Kidney (tissue), 14 donors: ENCODE measurements around the gene SORCS2. TPM values are rescaled to one million over a fixed set of nuclear protein-coding genes. Genes with fewer than 3 reads are reported as not detected.

ENCODE experiments used
- DNase-seq, 5 donors: peaks; one replicate each; pipeline ENCODE4 v3.0.0-alpha.2; 2013 to 2020
- FAIRE-seq: peaks from 2 replicates; lab custom pipeline; 2012; peaks lifted over from hg19 to GRCh38; lab: Jason Lieb, UNC
- H3K27ac ChIP-seq, 2 donors: one replicate each; pipeline ENCODE4 v1.7.0; 2013; ENCODE audit warnings: low read depth in 2 of 2, low read length in 2 of 2, inconsistent platforms in 1 of 2
- H3K27me3 ChIP-seq: one replicate; pipeline ENCODE4 v1.7.1; 2013; ENCODE audit warnings: low read length, inconsistent platforms; ENCODE audit not compliant: control insufficient read depth, insufficient read depth
- H3K36me3 ChIP-seq, 3 donors: one replicate each; pipeline versions ENCODE4 v1.7.0 to v1.7.1; 2013; ENCODE audit warnings: low read length in 3 of 3, control low read depth in 1 of 3, inconsistent platforms in 1 of 3; ENCODE audit not compliant: insufficient read depth in 3 of 3, control insufficient read depth in 2 of 3
- H3K4me1 ChIP-seq, 3 donors: one replicate each; pipeline versions ENCODE4 v1.7.0 to v1.7.1; 2013; ENCODE audit warnings: low read length in 3 of 3, inconsistent platforms in 1 of 3, low read depth in 1 of 3; ENCODE audit not compliant: control insufficient read depth in 2 of 3, insufficient read depth in 2 of 3
- H3K4me3 ChIP-seq, 3 donors: one replicate each; pipeline versions ENCODE4 v1.7.0 to v1.8.1; 2013; ENCODE audit warnings: low read length in 3 of 3, control low read depth in 1 of 3, inconsistent platforms in 1 of 3
- H3K9ac ChIP-seq, 3 donors: one replicate each; pipeline versions ENCODE4 v1.7.0 to v1.7.1; 2013; ENCODE audit warnings: low read length in 3 of 3, control low read depth in 1 of 3, inconsistent platforms in 1 of 3
- H3K9me3 ChIP-seq, 3 donors: one replicate each; pipeline versions ENCODE4 v1.7.0 to v1.7.1; 2013; ENCODE audit warnings: low read length in 3 of 3, control low read depth in 1 of 3, inconsistent platforms in 1 of 3; ENCODE audit not compliant: control insufficient read depth in 2 of 3, insufficient read depth in 1 of 3
- CTCF ChIP-seq: IDR thresholded peaks from 3 replicates; pipeline ENCODE4 v1.5.1; 2012; ENCODE audit warnings: mild to moderate bottlenecking, moderate library complexity, borderline replicate concordance; ENCODE audit not compliant: insufficient read depth; ENCODE audit errors: extremely low read depth
- intact Hi-C: fragments of 100-400 bp; cut with DNase I; formaldehyde crosslinking; loops from one replicate; pipeline ENCODE4 v1.11.1; 2022
- polyA plus RNA-seq: library from polyadenylated mRNA; stranded (reverse); fragments of 350-450 nt; fragmentation: Illumina TruSeq; extraction: RNeasy Lipid Tissue Mini Kit (QIAGEN cat#74804); gene quantifications from one replicate; pipeline ENCODE4 v1.2.3, GENCODE V29; 2014; ENCODE audit warnings: low read depth, low replicate concordance; ENCODE audit not compliant: insufficient read depth
- total RNA-seq: library from RNA; stranded (reverse); fragmentation: NEBNext Ultra II Directional; extraction: Animal tissue kit (Norgen Biotek cat#: 25700); gene quantifications from one replicate; pipeline ENCODE4 v1.2.1, GENCODE V29; 2021
- donor health status: control.
- donor health status: control.
- donor health status: control.
- donor health status: control.
- donor health status: control.
- donor health status: DM: yes; HTN: yes; CAD: no.
- donor health status: Normal renal cell carcinoma (clear cell type).

SORCS2 gene
- total and polyA plus RNA-seq, 2 donors from 2014 or later = 6.1 to 9.1 TPM

GRCh38 chr4:7327341-7327885 is 135.1 kb downstream of the SORCS2 start:
- no peaks in the 10 kb centered on the region for H3K36me3 ChIP-seq

GRCh38 chr4:7328162-7328912 is 136.0 kb downstream of the SORCS2 start:
- no peak for FAIRE-seq

More at GRCh38 chr4:7327341-7327885, 135.1 kb downstream of the SORCS2 start:
- no peak overlapping the region for H3K27ac ChIP-seq
- H3K9me3 ChIP-seq = no peaks in the 10 kb centered on the region
- TF ChIP-seq CTCF = no peak
- H3K9ac ChIP-seq = no peak overlapping the region
- H3K4me3 ChIP-seq = no peak overlapping the region
- FAIRE-seq (no peak), DNase-seq (peak in 1 of 5 donors; percentile 63)
- H3K4me1 ChIP-seq = no peaks in the 10 kb centered on the region
- intact Hi-C loops = no loop called here
- H3K27me3 ChIP-seq = no peaks in the 10 kb centered on the region

GRCh38 chr4:7328913-7329638 is 136.7 kb downstream of the SORCS2 start:
- H3K27me3 ChIP-seq = no peaks in the 10 kb centered on the region
- no peaks in the 10 kb centered on the region for H3K36me3 ChIP-seq
- H3K9ac ChIP-seq = no peak overlapping the region
- no peak overlapping the region for H3K4me3 ChIP-seq
- no peaks in the 10 kb centered on the region for H3K4me1 ChIP-seq
- no peak overlapping the region for H3K27ac ChIP-seq
- intact Hi-C loops = no loop called here
- no peaks in the 10 kb centered on the region for H3K9me3 ChIP-seq
- no peak for FAIRE-seq
- DNase-seq = peak in 1 of 5 donors; percentile 89
- no peak for TF ChIP-seq CTCF

More at GRCh38 chr4:7328162-7328912, 136.0 kb downstream of the SORCS2 start:
- no peaks in the 10 kb centered on the region for H3K27me3 ChIP-seq
- intact Hi-C loops = no loop called here
- DNase-seq = peak in 1 of 5 donors; percentile 45
- H3K4me3 ChIP-seq = no peak overlapping the region
- H3K9ac ChIP-seq = no peak overlapping the region
- H3K27ac ChIP-seq = no peak overlapping the region
- no peak for TF ChIP-seq CTCF
- H3K36me3 ChIP-seq = no peaks in the 10 kb centered on the region
- no peaks in the 10 kb centered on the region for H3K9me3 ChIP-seq
- no peaks in the 10 kb centered on the region for H3K4me1 ChIP-seq
